ENCODE results near the gene NAALADL2.
"Not testable (repeated sequence)": the region's sequence is repeated elsewhere in the genome, so short reads cannot be mapped to it uniquely, and the experiment has no call there.

Gene NAALADL2

DNA sequence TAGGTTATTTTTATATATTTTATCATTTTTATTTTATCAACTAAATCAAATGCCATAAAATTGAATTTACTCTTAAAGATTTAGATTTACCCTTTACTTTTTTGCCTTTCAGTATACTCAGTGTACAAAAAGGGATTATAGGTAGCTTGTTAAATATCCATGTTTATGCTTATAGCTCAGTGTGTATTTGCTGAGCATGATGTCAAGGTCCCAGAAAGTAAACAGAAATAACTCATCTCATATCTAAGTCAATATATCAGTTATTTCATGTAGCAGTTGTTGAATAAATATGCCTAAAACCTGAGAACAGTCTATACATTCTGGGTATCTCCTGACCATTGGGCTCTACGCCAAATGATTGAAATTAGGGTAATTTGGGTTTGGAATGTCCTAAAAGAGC, 693.8 kb downstream of the NAALADL2 start:
- DNase-seq (ENCODE audit: low read depth in 3 of 3, low spot score in 1 of 3): no peak

DNA sequence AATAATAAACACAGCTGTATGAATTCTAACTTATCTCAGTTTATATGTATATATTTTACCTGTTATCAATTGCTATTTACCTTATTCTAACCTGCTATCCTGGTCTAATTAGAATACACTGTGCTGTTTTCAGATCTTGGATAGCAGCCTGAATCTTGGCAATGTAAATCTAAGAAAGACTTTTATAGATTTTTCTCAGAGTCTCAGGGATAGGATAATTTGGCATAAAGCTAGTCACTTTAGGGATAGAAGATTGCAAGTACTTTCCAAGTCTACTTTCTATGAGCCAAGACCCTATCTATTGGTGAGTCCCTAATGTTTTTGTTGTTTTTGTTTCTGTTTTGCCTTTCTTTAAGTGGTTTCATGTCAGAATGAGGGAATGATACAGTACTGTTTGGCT, 695.7 kb downstream of the NAALADL2 start:
- DNase-seq (ENCODE audit: low read depth in 3 of 3, low spot score in 1 of 3): no peak

DNA sequence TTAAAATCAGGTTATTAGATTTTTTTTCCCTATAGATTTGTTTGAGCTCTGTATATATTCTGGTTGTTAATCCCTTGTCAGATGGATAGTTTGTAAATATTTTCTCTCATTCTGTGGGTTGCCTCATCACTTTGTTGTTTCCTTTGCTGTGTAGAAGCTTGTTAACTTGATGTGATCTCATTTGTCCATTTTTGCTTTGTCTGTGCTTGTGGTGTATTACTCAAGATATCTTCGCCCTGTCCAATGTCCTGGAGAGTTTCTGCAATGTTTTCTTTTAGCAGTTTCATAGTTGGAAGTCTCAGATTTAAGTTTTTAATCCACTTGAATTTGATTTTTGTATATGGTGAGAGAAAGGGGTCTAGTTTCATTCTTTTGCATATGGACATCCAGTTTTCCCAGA, 699.1 kb downstream of the NAALADL2 start:
- DNase-seq (ENCODE audit: low read depth in 3 of 3, low spot score in 1 of 3): no peak

DNA sequence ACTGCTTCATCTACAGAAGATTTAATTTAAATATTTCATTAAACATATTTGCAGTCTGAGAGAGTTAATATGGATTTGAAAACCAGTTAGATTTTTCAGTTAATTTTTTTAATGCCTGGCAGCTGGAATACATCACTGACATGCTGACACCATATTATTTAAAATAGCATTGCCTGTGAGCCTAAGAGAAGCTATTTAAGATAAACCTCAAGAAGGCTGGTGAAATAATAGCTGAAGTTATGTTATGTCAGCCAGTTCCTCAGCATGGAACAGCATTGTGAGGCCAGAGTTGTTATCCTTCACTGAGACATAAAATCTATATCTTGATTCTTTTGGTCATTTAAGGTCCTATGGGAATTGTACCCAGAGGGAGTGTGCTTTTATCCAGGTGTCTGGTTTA, 705.2 kb downstream of the NAALADL2 start:
- no peak for DNase-seq (ENCODE audit: low read depth in 3 of 3, low spot score in 1 of 3)

DNA sequence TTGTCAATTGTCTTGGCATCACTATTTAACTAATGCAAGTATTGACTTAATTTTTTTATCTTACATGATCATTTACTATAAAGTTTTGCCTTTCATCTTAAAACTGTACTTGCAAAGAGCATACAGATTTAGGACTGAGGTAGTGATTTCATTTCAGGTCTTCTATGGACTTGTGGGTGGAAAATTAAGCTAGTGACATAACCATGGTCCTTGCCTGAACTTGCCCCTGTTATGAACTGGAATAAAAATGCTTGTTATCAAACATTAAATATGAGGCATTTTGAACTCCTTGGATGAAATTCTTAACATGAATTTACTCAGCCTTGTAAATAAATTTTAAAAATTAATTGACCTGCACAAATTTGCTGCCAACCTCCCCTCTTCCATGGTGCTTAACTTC, 712.0 kb downstream of the NAALADL2 start:
- no peak for DNase-seq (ENCODE audit: low read depth in 3 of 3, low spot score in 1 of 3)

DNA sequence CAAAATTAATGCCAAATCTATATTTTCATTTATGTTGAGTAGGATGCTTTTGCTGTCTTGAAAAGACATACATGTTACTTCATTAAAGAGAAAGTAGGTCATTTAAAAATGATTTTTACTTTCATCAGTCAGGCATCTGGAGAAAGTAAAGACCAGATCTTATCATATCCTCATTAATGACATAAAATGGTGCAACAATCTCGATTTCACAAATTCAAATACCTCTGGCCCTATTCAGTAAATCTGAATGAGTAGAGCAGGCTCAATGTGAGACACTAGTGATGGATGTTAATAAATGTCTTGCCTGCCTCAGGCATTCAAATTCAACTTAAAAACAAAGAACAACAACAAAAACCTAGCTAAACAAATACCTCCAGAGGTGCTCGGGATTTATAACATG, 714.1 kb downstream of the NAALADL2 start:
- DNase-seq (ENCODE audit: low read depth in 3 of 3, low spot score in 1 of 3): no peak

DNA sequence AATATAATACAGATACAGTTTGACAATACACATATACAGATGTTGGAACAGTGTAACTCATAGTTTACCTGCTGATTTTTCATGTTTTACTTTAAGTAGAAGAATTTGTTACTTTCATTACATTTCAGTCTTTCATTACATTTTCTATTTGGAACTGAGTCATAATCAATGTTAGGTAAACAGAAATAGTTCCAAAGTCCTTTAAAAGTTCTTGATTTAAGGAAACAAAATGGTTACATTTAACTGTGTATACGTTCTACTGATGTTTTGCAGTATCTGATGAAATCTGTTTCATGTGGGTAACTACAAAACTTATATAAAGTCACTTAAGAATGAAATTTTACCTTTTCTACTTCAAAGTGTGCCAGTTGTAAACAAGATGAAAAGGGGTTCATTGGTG, 721.2 kb downstream of the NAALADL2 start:
- no peak for DNase-seq (ENCODE audit: low read depth in 3 of 3, low spot score in 1 of 3)

DNA sequence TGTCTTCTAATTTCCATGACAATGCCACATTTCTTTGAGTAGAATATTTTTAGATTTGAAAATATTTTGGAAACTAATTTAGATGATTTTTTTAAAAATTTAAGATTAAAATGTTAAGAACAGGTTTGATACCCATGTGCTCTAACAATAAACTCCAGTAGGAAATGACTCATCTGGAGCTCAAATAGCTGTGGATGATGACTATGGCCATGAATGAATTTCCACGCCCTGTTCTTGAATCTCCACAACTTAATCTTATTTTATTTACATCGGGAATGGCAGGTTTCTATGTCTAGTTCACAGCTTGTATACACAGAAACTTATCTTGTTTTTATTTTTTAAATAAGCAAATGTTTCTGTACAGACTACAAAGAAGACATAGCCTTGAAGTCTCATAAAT, 726.8 kb downstream of the NAALADL2 start:
- no peak for DNase-seq (ENCODE audit: low read depth in 3 of 3, low spot score in 1 of 3)

DNA sequence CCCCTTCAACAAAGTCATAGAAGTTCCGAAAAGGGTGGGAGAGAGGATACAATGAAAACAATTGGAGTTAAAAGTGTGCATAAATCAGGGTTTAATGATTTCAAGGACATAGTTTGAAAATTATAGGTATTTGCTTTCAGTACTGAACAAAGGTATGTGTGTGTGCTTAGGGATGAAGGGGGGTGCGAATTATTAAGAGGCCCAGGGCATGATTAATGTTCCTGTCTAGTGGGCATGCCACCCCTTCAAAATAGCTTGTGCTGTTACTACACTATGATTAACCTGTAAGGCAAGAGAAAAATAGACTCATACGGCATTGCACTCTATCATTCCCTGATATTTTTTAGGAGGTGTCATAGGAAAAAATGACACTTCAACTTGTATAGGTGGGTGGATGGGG, 731.6 kb downstream of the NAALADL2 start:
- DNase-seq (ENCODE audit: low read depth in 3 of 3, low spot score in 1 of 3): no peak

DNA sequence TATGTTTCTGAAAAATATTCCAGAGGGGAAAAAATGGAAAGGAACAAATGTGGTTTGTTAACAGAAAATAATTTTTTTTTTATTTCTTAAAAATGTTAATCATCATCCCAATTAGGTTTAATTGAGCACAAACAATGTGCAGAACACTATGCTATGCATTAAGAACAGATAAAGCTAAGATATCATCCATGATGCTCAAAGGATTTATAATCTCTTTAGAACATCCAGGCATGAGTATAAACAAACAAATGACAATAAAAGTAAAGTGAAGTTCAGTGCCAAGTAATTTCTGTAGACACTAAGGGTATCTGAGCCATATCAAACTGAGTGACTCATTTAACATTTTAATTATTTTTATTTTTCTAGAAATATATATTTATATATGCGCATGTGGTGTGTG, 732.2 kb downstream of the NAALADL2 start:
- no peak for DNase-seq (ENCODE audit: low read depth in 3 of 3, low spot score in 1 of 3)

DNA sequence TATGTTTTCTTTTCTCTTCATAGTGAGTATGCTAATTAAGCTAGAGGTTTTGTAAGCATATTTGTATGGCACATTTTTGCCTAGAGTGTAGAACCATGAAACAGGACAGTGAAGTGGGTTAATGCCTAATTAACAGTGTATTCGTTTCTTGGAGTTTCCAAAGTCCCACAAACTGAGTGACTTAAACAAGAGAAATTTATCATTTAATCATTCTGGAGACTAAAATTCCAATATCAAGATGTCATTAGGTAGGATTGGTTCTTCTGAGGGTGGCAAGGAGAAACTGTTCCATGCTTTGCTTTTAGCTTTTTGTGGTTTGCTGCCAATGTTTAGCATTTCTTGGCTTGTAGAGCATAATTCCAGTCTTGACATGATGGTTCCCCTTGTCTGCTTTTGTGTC, 734.2 kb downstream of the NAALADL2 start:
- DNase-seq (ENCODE audit: low read depth in 3 of 3, low spot score in 1 of 3): no peak

DNA sequence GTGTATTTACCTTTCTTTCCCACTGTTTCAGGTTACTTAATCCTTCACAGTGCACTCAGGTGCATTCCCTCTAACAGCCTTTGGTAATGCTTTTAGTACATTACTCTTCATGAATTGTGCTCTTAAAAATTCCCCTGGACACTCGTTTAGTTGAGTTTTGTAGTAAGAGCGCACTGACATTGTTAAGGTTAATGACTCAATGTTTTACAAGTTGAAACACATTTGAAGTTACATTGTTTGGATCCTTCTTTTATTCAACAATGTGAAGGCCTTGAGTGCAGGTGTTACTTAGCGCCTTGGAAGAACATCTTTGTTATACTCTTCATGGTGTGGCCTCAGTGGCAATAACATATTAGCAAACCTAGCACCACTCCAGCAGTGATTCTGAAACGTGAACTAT, 739.6 kb downstream of the NAALADL2 start:
- DNase-seq (ENCODE audit: low read depth in 3 of 3, low spot score in 1 of 3): no peak

DNA sequence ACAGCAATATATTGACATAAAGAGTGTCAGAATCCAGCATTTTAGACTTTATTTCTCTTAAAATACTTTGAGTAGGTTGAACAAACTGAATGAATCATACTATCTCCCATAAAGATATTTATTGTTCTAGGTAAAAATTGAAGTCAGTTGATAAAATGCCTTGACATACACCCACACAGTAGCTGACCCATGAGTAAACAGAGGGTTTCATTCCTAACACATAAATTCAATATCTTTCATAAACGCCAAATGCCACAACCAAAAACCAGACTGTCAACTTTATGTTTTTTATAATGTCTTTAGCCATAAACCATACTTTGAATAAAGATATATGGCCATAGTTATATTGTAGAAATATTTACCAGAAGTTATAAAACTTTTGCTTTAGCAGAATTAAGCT, 742.4 kb downstream of the NAALADL2 start:
- no peak for DNase-seq (ENCODE audit: low read depth in 3 of 3, low spot score in 1 of 3)

DNA sequence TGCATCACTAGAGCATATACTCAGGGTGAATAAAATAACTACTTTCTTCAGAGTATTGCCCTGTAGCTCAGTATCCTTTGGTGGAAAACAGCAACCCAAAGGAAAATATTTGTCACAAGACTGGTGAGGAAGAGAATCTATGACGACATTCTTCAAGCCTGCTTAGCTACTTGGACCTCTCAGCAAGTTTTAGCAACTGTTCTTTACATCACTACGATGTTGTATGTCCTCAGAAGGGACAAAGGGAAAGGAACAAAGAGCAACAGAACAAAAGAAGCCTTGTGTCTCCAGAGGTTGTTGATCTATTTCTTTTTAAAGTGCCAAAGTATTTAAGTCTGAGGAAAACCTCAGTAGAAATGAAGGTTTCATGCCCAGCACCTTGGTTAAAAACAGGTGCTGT, 746.7 kb downstream of the NAALADL2 start:
- DNase-seq (ENCODE audit: low read depth in 3 of 3, low spot score in 1 of 3): no peak

DNA sequence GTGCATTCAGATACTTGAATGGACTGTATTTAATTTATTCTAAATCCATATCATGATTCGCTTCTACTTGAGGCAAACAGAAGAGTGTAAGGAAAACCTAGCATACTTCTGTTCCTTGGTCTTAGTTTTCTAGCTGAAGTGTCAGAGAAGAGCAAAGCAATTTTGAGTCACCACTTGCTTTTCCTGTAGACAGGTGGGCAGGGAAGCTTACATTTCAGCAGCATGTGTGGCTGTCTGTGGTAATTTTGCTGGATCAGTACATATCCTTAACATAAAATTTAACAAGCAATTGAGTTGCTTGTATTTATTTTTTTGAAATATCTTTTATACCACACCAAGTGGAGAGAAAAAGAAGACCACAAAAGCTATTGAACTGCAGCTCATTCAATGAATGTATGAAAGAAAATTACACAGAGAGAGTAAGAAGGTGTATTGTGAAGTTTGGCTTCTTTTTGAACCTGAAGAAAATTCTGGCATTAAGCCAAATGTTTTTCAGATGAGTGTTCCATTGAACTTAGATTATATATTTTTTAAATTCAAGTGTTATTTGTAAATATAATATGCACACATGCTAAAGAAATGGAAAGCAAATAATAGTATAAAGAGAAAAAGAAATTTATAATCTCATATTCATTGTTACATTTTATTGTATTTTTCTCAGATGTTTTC, 747.6 kb downstream of the NAALADL2 start:
- DNase-seq (ENCODE audit: low read depth in 3 of 3, low spot score in 1 of 3): no peak

DNA sequence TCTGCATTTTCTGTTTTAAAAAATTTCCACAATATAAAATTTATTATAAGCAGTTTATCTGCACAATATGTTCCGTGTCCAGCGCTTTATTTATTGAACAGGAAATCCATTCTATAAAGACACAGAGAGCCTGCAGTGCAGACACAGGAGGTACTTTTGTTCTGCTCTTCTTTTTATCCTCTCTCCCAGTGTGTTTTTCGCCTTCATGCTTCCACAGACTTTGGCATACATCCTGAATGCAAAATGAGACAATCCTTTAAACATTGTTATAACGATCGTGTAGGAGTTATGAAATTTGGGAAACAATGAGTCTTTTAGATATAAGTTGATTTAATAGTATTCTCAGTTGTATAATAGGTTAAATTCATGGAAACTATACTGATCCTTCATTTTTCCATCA, 749.2 kb downstream of the NAALADL2 start:
- no peak for DNase-seq (ENCODE audit: low read depth in 3 of 3, low spot score in 1 of 3)

DNA sequence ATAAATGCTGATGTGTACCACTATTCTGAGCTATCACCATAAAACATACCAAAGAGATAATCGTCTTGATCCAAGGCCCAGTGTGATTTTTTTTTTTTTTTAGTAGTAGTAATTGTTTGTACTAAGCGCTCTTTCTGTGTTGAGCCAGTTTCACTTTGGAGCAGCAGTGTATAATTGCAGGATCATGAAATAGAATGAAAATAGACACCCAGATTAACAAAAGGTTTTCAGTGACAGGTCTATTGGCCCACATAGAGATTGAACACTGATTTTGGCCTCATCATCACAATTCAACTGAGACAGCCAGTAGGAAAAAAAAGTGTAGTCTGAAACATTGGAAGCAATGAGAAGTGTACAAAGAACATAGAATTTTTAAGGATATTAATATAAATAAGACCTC, 749.8 kb downstream of the NAALADL2 start:
- DNase-seq (ENCODE audit: low read depth in 3 of 3, low spot score in 1 of 3): no peak

DNA sequence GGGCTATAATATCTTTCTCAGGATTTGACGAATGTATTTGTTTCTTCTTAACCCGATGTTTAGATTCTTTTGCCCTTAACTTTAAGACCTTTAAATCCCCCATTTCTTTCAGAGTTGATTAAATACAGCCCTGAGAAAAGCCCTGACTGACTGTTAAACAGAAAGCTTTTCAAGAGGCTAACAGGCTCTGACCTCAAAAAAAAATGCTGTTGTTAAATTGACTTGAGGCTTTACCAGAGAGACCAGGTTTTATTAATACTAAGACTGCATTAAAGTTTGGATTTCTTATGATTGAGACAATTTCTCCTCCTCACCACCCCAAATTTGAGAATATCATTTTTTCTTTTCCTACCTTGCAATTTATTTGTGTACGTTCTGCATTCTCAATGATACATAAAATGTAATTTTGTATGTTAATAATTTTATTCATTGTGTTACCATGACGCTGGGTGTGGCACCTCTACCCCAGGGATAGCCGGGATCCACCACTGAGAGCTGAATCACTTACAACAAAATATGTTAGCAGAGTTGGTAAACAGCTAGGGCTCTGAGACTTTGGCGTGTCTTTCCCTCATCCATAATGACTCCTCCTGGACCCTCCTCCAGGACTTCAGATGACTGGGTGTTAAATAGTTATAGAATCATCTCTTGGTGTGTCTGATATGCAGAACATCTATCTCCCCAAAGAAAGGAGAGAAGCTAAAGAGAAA, 753.5 kb downstream of the NAALADL2 start:
- DNase-seq (ENCODE audit: low read depth in 3 of 3, low spot score in 1 of 3): no peak

DNA sequence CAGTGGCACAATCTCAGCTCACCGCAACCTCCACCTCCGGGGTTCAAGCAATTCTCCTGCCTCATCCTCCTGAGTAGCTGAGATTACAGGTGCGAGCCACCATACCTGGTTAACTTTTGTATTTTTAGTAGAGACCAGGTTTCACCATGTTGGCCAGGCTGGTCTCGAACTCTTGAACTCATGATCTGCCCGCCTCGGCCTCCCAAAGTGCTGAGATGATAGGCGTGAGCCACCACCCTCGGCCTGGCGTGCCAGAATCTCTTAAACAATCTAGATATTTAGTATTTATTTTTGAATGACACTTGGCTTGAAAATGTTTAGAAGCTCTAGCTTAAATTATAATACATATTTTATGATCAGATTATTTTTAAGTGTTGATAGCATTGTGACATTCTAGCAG, 755.0 kb downstream of the NAALADL2 start:
- not testable (repeated sequence) for DNase-seq (ENCODE audit: low read depth in 3 of 3, low spot score in 1 of 3)

DNA sequence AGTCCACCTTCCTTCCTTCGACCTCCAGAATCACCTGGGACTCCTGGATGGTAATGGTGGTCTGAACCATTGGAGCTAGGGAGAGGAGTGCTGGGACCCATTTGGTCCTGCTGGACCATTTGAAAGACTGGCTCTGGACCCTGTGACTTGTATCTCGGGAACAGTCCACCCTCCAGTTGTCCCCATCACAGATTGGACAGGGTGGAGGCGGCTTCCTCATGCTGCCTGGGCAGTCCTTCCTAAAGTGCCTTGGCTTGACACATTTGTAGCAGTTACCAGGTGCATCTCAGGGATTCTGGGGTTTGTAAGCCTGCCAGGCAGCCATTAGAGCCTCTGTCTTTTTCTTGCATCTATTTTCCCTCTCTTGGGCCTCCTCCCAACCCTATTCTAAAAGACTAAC, 758.1 kb downstream of the NAALADL2 start:
- DNase-seq (ENCODE audit: low read depth in 3 of 3, low spot score in 1 of 3): no peak

DNA sequence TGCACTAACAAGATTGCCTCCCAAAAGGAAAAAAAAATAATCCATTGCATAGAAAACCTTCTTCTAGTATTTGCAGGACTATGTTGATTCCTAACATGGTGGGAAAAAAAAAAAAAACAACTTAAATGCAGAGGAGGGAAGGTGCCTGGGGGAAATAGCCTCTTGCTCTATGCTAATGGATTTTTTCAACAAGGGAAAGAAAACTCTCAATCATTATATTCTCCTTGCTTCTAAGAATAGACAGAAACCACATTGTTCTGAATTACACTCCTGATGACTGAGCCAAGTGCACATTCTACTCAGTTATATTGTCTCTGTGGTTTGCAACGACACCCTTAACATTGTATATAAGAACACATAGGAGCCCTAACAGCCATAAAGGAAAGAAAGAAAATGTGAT, 760.2 kb downstream of the NAALADL2 start:
- no peak for DNase-seq (ENCODE audit: low read depth in 3 of 3, low spot score in 1 of 3)

DNA sequence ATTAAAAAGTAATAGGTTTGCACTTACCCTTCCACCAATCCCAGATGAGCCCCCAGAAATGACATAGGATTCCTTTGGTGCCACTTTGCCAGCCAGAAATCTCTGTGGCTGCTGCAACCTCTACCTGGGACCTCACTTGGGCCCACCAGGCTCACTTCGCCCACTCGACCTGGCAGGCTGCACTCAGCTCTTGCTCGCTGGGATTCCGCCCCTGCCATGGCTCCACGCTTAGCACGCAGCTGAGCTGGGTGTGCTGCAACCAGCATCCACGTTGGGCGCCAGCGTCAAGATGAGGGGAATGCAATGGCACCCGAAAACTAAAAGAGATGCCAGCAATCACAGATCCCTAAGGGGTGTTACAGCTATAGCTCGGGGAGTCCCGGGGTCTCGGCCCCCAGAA, 761.0 kb downstream of the NAALADL2 start:
- no peak for DNase-seq (ENCODE audit: low read depth in 3 of 3, low spot score in 1 of 3)

DNA sequence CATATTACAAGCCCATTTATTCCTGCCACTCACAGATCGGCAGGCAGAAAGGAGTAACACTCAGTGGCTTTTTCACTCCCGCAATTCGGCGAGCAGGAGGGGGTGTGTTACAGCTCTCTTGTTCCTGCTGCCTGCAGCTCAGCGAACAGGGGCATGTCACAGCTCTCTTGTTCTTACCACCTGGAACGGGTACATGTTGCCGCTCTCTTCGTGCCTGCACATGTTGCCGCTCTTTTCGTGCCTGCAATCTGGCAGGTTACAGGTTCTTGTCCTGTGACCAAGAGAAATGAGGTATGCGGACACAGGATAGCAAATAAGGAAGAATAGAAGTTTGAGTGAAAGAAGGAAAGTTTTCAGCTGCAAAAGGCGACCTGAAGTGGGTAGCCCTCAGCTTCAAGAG, 761.4 kb downstream of the NAALADL2 start:
- DNase-seq (ENCODE audit: low read depth in 3 of 3, low spot score in 1 of 3): no peak

Measured in stimulated activated CD4-positive, alpha-beta T cell treated with anti-CD3 and anti-CD28 coated beads, TNF-alpha, amount 100 ng/mL, for 1 hour (primary cell).